Globus pallidus (tissue), 1 donor: ENCODE data around the gene TESK2.

Source experiments
- DNase-seq: peaks from one replicate; pipeline ENCODE4 v3.0.0-alpha.2; 2015; ENCODE audit warnings: low spot score

Gene TESK2

GRCh38 chr1:45375104-45376090, 115.6 kb downstream of the TESK2 start:
- no peak for DNase-seq

DNA sequence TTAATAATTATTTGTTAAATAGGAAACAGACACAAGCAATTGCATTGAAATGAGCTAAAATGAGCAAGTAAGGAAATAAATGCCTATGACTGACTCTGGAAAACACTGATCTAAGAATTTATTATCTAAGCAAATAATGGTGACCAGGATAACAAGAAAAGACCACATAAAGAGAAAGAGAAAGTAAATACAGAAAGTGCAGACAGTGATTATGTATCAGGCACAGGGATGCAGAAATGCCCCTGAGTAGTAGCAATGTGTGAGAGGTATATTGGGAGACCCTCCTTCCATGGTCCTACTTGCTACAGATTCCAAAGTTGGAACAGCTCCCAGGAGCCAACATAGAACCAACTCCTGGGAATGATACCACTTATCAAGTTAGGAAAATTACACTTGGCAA, 117.4 kb downstream of the TESK2 start:
- no peak for DNase-seq

DNA sequence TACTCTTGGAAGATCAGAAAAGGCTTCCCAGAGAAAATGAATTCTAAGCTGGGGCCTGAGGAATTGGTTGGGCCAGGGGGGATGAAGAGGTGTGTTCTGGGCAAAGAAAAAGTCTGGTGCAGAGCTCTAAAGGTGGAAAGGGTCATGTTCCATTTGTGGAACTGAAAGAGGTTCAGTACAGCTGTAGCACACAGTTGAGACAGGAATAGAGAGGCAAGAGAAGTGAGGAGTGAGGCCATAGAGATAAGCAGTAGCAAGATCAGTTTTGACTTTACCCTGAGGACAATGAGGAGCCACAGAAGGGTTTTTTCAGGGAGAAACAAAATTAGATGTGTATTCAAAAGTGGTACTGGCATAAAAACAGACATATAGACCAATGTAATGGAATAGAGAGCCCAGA, 120.4 kb downstream of the TESK2 start:
- no peak for DNase-seq

DNA sequence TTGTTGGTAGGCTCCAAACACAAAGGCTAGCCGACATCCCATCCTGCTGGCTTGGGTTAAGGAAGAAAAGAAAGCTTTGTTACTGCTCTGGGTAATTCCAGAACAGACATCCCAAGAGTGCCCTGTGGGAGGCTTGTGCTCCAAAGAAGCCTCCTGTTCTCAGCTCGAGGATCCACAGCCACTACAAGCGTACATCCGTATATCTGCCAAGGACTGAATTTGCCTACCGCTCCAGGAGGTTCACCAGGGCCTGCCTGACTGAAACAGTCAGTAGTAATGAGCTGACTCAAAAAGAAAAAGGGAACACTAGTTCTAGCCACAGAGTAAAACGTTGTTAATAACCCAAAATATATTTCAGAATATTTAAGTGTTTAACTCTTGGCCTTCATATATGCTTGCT, 125.9 kb downstream of the TESK2 start:
- peak; percentile 72 for DNase-seq

GRCh38 chr1:45364294-45364693, 126.7 kb downstream of the TESK2 start:
- DNase-seq = no peak

- peak; percentile 54 for DNase-seq
These were observed 130.0 kb downstream of the TESK2 start for GRCh38 chr1:45360981-45361380.

DNA sequence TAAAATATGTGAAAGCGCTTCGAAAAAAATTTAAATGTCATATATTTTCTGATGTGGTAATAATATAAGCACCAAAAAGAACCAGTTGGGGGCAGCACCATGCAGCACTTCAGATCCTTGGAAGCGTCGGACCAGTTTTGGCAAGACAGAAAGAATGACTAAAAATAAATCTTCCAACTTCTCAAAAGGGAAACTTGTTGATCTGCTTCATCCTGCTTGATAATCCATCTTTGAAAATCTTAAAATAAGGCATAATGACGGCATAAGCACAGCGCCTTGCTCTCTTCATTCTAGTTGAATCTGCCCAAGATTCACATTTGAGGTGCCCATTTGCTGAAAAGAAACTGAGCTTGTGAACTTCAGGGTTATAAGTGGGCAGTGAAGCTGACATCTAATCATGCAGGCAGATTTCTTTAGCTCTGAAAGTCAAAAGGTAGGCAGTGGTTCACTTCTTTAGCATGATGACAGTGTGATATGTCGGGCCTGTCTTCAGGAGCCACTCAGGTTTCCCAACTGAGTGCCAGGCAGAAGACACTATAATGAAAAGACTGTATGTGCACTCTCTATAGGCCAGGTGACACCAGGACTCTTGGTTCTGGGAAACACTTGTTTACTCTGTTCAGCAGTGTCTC, 131.0 kb downstream of the TESK2 start:
- DNase-seq = peak; percentile 83

DNA sequence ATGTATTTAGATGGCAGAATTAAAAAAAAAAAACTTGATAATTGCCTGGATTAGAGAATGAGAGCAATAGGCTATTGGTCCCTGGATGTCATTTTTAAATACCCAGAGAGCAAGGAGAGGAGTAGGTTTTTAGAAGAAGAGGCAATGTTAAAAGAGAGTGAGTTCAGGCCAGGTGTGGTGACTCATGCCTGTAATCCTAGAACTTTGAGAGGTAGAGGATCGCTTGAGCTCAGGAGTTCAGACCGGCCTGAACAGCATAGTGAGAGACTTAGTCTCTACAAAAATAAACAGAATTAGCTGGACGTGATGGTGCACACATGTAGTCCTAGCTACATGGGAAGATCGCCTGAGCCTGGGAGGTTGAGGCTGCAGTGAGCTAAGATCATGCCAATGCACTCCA, 134.8 kb downstream of the TESK2 start:
- DNase-seq = no peak

- DNase-seq = no peak
These were observed 135.3 kb downstream of the TESK2 start for GRCh38 chr1:45355683-45356082.

- no peak for DNase-seq
These were observed 136.1 kb downstream of the TESK2 start for GRCh38 chr1:45354838-45355237.

GRCh38 chr1:45353685-45354084, 137.3 kb downstream of the TESK2 start:
- DNase-seq = peak; percentile 33

- DNase-seq = no peak
These were observed 139.5 kb downstream of the TESK2 start for GRCh38 chr1:45351508-45351907.

- DNase-seq = no peak
These were observed 141.8 kb downstream of the TESK2 start for GRCh38 chr1:45348966-45349677.

DNA sequence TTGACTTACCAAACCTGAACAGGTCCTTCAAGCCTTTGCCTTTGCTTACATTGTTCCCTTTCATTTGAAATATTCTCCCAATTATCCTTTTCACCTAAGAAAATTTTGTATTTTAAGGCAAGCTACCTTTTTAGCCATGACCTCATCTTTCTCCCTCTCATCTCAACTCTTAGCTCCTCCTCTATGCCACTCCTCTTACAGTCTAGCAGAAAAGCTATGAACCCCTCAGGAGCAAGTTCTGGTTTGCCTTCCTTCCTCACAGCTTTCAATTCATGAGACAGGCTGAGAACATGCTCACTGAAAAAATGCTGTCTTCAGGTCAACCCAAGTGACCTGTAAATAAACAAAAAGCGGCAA, 142.4 kb downstream of the TESK2 start:
- no peak for DNase-seq

DNA sequence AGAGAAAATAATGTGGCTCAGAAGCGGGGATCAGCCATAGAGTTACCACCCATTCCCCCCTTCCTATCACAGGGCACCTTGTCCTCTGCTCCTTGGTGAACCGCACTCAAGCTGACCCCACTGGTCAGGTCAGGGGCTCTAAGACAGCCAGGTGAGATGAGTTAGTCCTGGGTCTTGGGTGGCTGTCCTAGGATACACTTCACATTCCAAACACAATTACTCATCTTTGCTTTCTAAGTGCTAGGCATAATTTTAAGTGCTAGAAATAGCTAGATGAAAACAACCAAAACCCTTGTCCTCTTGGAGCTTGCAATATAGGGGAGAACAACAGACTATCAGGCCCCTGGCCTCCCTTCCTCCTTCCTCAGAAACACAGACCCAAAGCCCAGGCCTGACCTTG, 142.9 kb downstream of the TESK2 start:
- no peak for DNase-seq

DNA sequence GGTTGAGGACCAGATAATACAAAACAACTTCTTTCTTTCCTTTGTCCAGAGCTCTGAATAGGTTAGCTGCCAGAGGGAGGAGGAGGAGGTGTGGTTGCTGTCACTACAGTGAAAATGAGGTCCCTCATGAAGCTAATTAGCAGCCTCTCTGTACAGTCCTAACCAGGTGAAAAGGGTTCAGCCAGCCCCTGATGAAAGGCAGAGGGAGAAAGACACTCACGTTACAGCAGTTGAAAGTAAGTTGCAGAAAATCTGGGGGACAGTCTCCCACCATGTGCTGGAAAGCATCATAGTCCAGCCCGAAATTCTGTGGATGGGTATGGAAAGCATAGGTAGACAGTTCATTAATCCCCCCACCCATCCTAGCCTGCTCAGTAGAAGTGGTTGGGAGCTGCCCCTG, 144.5 kb downstream of the TESK2 start:
- no peak for DNase-seq

GRCh38 chr1:45345014-45345413, 145.9 kb downstream of the TESK2 start:
- DNase-seq = no peak

DNA sequence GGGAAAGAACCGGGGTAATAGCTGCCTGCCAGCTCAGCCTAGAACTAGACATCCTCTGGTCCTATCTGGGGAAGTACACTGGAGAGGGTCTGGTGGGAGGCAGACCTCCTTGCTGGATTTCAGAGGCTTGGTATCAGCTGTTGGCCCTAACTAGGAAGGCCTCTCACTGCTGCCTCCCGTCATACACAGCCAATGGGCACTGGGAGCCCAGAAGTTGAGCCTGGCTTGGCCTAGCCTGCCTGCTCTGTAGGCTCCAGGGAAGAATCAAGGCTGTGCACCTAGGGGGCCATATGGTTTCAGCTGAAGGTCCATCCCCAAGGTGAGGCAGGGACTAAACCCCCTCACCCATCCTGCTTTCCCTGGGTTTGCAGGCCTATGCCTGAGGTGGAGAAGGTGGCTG, 146.5 kb downstream of the TESK2 start:
- DNase-seq = no peak

DNA sequence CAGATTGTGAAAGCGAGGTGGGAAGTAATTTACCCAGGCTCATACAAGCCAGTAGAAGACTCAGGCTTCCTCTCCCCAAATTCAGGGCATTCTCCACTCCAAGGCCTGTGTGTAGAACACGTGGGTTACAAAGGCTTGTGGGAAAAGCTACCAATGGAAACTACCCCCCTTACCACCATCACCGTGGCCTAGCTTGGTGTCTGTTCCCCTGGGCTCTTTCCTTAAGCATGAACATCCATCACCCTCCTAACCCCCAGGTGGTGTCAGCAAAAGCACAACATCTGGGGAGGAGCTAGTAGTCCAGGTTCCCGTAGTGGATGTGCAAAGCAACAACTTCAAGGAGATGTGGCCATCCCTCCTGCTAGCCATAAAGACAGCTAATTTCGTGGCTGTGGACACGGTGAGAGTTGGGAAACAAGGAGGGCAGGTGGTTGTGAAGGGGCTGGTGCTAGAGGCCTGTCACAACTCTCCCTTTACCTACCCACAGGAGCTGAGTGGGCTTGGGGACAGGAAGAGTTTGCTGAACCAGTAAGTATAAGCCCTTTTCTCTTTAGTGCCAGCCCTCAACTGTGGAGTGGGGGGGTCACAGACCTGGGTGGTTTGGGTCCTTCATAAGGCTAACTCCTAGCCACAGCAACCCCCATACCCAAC, 150.0 kb downstream of the TESK2 start:
- DNase-seq = no peak

GRCh38 chr1:45339789-45340558, 151.0 kb downstream of the TESK2 start, which contains the start of the genes MUTYH and TOE1:
Gene MUTYH (minus strand): TSS chr1:45340440. CDS start chr1:45334505, 5,935 bp downstream.
Gene TOE1 (plus strand): TSS chr1:45340170. CDS start chr1:45340253, 83 bp downstream.
- DNase-seq = peak; percentile 89

GRCh38 chr1:45337630-45338325, 153.2 kb downstream of the TESK2 start:
- no peak for DNase-seq
